Fibroblast of lung (primary cell): Measurements from ENCODE around the gene ADNP2.

Experiments
- EZH2 ChIP-seq: IDR thresholded peaks from 2 replicates; pipeline ENCODE4 v1.5.1; 2012; ENCODE audit warnings: low read length, control low read depth, mild to moderate bottlenecking; ENCODE audit errors: missing control alignments
- TF ChIP-seq, protein P1 (sequence below), 2 donors: IDR thresholded peaks in 1 of 2; conservative IDR thresholded peaks in 1 of 2; 1 replicate in 1 of 2; 2 replicates in 1 of 2; pipeline ENCODE4 v1.5.1; 2011 to 2012; ENCODE audit warnings: low read length in 2 of 2, control low read depth in 1 of 2, inconsistent platforms in 1 of 2, low read depth in 1 of 2, mild to moderate bottlenecking in 1 of 2

DNA sequence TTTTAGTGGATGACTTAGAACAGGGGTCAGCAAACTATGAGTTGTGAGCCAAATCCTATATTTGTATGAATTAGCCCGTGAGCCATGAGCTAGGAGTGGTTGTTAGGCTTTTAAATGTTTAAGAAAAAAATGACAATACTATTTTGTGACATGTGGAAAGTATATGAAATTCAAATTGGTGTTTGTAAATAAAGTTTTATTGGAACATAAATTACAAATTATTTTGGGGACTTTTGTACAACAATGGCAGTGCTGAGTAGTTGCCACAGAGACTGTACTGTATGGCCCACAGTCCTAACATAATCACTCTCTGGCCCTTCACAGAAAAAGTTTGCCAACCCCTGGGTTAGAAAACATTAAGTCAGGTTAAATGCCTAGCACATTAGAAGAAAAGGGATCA lies 26.1 kb downstream of the ADNP2 start:
- TF ChIP-seq, protein P1, sequence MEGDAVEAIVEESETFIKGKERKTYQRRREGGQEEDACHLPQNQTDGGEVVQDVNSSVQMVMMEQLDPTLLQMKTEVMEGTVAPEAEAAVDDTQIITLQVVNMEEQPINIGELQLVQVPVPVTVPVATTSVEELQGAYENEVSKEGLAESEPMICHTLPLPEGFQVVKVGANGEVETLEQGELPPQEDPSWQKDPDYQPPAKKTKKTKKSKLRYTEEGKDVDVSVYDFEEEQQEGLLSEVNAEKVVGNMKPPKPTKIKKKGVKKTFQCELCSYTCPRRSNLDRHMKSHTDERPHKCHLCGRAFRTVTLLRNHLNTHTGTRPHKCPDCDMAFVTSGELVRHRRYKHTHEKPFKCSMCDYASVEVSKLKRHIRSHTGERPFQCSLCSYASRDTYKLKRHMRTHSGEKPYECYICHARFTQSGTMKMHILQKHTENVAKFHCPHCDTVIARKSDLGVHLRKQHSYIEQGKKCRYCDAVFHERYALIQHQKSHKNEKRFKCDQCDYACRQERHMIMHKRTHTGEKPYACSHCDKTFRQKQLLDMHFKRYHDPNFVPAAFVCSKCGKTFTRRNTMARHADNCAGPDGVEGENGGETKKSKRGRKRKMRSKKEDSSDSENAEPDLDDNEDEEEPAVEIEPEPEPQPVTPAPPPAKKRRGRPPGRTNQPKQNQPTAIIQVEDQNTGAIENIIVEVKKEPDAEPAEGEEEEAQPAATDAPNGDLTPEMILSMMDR (conservative IDR thresholded peaks at IDR 0.05 in 1 of 2, IDR thresholded peaks at IDR 0.05 in 1 of 2; ENCODE audit: low read depth in 1 of 2, low read length in 2 of 2): no peak
- TF ChIP-seq EZH2: no peak
